ENCODE measurements around the gene PPM1E.

GRCh38 chr17:58758890-58759289 lies 3.2 kb downstream of the PPM1E start:
- no peak for TF ChIP-seq CTCF (IDR thresholded peaks at IDR 0.05)
- TF ChIP-seq POLR2A (IDR thresholded peaks at IDR 0.05) = no peak

Measured in body of pancreas (tissue), 4 donors.